Renal cortex interstitium (tissue), 11 donors: ENCODE data around the gene KY. TPM values are rescaled to one million over a fixed set of nuclear protein-coding genes. Genes with fewer than 3 reads are reported as not detected.

Experiments used
- DNase-seq, 11 donors: peaks; one replicate each; pipeline ENCODE4 v3.0.0-alpha.2; 2013; ENCODE audit warnings: low read depth in 9 of 11, low spot score in 4 of 11; ENCODE audit errors: extremely low read depth in 1 of 11
- polyA plus RNA-seq, 3 donors: library from polyadenylated mRNA; unstranded; fragments of 120-200 nt; gene quantifications; one replicate each; pipeline ENCODE4 v1.2.1, GENCODE V29; 2013; ENCODE audit not compliant: insufficient read length in 3 of 3

KY gene
- polyA plus RNA-seq, 3 donors = 1.3 to 1.6 (median 1.4) TPM

DNA sequence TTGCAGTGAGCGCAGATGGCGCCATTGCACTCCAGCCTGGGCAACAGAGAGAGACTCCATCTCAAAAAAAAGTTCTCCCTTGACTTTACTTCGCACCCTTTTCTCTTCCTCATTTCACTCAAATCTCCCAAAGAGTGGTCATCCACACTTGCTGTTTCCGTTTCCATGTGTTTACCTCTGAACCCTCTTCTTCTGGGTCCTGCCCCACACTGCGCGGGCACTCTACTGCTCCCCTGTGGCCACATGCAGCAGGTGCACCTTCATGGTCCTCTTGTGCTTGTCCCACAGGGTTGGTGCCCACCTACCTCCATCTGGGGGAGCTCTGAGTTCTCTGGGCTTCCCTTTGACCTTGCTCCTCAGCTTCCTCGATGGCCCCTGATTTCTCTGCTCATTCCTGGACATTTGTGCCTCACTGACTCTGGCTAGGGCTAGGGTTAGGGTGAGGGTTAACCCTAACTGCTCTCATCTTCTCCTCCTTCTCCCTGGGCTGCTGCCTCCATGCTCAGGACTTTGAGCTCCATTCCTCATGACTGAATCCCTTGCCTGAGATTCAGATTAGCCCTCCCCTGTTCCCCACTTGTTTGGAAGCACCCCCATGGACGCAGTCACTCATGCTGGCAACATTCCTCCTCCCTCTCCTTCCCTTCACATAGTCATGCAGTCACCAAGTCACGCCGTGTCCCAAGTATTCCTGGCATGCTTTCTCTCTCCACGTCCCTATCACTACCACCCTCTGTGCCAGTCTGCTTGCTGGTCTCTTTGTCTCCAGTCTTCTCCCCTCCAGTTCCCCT is 26.6 kb upstream of the KY start:
- no peak for DNase-seq

GRCh38 chr3:134675726-134676256 is 25.0 kb upstream of the KY start:
- no peak for DNase-seq

GRCh38 chr3:134672571-134672970 is 21.7 kb upstream of the KY start:
- no peak for DNase-seq

DNA sequence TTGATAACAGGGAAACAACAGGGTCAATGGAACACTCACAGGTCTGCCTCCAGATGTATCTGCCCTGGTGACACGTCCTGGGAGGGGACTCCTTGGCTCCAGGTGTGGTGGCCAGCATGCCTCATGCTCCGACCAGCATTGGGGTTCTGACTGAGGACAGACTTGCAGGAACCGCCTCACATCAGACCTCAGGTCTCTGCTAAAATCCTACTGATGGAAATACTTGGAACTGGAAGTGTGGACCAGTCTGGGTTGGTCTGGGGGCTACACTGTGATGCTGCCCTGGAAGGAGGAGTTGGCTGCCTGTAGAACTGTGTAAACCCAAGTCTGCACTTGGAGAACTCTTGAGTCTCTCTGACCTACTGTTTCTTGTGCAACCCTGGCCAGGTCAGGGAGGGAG is 17.1 kb upstream of the KY start:
- DNase-seq = no peak

- DNase-seq = peak in 2 of 11 donors; percentile 27 to 34
These were observed 16.6 kb upstream of the KY start for GRCh38 chr3:134667406-134667805.

GRCh38 chr3:134666885-134667284 is 16.1 kb upstream of the KY start:
- DNase-seq = no peak

- no peak for DNase-seq
These were observed 15.6 kb upstream of the KY start for GRCh38 chr3:134666466-134666865.

DNA sequence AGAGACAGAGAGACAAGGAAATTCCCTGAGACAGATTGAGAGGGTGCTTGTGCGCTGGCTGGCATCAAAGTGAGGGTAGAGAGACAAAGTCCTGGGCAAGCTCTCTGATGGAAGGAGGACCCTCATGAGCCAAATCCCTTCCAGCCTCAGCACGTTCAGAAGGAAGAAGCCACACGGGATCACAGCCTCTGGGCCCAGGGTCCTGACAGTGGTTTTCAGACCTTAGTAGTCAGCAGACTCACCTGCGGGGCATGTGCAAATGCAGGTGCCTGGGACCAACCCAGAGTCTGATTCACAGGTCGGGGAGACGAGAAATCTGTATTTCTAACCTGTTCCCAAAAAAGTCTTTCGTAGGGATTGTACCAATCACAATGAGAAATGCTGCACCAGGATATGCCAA is 15.2 kb upstream of the KY start:
- no peak for DNase-seq

GRCh38 chr3:134665243-134665642 is 14.4 kb upstream of the KY start:
- DNase-seq = no peak

- DNase-seq = no peak
These were observed 13.1 kb upstream of the KY start for GRCh38 chr3:134663721-134664456.

- no peak for DNase-seq
These were observed 9.2 kb upstream of the KY start for GRCh38 chr3:134660046-134660441.

- DNase-seq = no peak
These were observed 8.7 kb upstream of the KY start for GRCh38 chr3:134659391-134660045.

DNA sequence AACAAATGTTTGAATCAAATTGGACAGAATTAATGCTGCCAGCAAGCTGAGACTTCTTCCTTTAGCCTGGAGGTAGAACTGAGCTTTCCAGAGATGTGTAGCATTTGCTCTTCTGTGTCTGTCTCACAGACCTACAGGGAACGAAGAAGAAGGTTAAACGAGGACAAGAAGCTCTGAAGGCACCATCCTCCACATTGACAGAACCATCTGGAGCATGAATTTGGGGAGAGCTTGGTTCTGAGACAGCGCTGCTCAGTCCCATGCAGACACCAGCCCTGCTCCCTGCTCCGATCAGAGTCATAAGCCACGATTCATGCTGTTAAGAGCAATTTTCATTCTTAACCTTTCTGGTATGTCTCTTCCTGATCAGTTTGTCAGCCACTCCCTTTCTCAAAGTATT is 7.7 kb upstream of the KY start:
- DNase-seq = no peak

GRCh38 chr3:134656211-134656800 is 5.5 kb upstream of the KY start:
- no peak for DNase-seq

DNA sequence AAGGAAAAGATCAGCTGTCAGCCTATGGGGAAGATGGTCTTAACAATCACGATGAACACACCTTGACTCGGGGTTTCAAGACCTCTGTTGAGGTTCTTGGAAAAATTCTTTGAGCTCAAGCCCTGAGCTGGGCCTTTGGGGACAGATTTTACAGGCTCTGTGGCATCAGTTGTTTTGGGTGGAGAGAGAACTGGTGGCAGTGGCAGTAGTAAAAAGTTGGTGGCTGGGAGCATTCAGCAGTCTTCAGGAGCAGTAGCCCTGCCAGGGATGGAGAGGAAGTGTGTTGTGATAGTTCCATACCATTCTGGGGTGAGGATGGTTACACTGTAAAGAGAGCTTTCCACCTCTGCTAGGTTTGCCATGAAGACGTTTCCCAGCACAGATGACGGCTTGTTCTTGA is 4.9 kb upstream of the KY start:
- DNase-seq = no peak

DNA sequence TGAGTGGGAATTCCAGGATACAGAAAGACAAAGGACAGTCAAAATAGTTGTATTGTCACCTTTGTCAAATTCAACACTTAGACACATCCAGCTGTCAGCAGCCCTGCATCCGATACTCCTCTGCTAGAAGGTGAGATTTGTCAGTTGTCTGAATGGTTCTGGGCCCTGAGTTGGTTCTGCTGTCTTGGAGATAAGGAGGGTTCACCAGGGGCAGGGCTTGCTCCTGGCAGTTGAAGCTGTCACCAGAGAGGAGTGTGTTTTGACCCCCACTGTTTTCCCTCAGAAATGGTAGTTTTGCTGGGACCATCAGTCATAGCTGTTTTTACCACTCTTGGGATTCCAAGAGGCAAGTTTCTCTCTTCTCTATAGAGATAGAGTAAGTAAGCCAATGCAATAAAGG is 3.2 kb upstream of the KY start:
- DNase-seq = no peak

DNA sequence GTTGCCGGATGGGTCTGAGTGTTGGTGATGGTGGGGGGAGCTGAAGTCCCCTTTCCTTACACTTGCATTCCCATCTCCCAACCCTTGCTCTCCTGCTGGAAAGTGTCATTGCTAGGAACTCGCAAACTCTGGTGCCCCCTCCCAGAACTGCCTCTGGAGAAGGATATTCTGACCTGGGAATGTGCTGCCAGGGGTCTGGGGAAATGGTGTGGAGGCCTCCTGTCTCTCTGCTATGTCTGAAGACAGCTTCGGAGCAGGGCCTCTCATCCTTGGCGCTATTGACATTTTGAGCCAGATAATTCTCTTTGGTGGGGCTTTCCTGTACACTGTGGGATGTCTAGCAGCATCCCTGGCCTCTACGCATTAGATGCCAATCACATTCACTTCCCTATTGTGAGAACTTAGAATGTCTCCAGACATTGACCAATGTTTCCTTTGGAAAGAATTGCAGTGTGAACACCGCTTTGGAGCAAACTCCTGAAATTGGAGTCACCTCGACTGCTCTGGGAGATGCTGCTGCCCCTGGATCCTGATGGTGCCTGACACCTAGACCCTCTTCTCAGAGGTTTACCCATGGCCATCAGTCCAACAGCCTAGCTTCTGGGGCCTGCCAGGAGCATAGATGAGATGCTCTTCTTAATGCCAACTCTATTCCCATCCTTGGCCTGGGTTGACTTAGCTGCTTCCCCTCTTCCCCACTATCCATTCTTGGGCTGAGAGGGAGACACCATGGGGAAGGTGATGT is 2.2 kb upstream of the KY start:
- no peak for DNase-seq

DNA sequence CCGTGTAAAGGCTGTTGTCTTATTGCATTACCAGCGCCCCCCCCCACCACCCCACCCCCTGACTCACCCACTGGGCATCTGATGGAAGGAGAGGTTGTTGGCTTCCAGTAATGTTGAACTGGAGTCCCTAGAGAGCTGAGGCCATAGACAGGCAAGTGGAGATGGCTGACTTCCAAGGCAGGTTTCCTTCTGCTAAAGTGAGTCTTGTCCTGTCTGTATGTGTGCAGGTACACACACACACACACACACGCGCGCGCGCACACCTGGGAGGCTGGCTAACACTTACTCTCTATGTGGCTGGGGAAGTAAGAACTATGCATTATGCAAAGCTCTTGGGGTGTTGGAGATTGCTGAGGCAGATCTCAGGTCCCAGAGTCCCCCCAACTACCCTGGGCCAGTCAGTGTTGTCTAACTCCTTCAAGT is 1.6 kb upstream of the KY start:
- DNase-seq = no peak
